Osteocyte (in vitro differentiated cells): Measurements from ENCODE around the gene SMYD3. TPM values are rescaled to one million over a fixed set of nuclear protein-coding genes. Genes with fewer than 3 reads are reported as not detected.

Experiments used
- DNase-seq: peaks from one replicate; pipeline ENCODE4 v3.0.0; 2021; ENCODE audit warnings: mixed read lengths; ENCODE audit not compliant: unreplicated experiment; ENCODE audit errors: extremely low spot score
- H3K27ac Mint-ChIP-seq: one replicate; pipeline ENCODE4 v1.8.0; 2021; ENCODE audit warnings: mild to moderate bottlenecking, mixed read lengths; ENCODE audit not compliant: unreplicated experiment
- H3K27me3 Mint-ChIP-seq: one replicate; pipeline ENCODE4 v1.8.0; 2021; ENCODE audit warnings: mixed read lengths; ENCODE audit not compliant: unreplicated experiment
- H3K36me3 Mint-ChIP-seq: one replicate; pipeline ENCODE4 v1.8.0; 2021; ENCODE audit warnings: mixed read lengths; ENCODE audit not compliant: unreplicated experiment
- H3K4me1 Mint-ChIP-seq: one replicate; pipeline ENCODE4 v1.8.0; 2021; ENCODE audit warnings: mixed read lengths; ENCODE audit not compliant: unreplicated experiment
- H3K4me3 Mint-ChIP-seq: one replicate; pipeline ENCODE4 v1.8.0; 2021; ENCODE audit warnings: mild to moderate bottlenecking, moderate library complexity, mixed read lengths; ENCODE audit not compliant: unreplicated experiment
- H3K9me3 Mint-ChIP-seq: one replicate; pipeline ENCODE4 v1.8.0; 2021; ENCODE audit warnings: mixed read lengths; ENCODE audit not compliant: unreplicated experiment
- CTCF ChIP-seq: fragments of 200-600 bp; sonication (generic); IDR thresholded peaks from 2 replicates; pipeline ENCODE4 v1.5.0; 2021; ENCODE audit warnings: antibody characterized with exemption, mild to moderate bottlenecking, moderate library complexity
- total RNA-seq: library from RNA; stranded (reverse); gene quantifications from 2 replicates; pipeline ENCODE4 v1.2.1, GENCODE V29; 2021

Gene SMYD3
- total RNA-seq, 1 donor from 2014 or later: 22.3 TPM

GRCh38 chr1:246533371-246533905, 26.4 kb upstream of the SMYD3 start:
- Mint-ChIP-seq H3K9me3 (peaks cover 11% of the 10 kb centered on the region), H3K4me3 (no peak overlapping the region), H3K4me1 (no peaks in the 10 kb centered on the region), H3K27ac (no peak overlapping the region), H3K27me3 (peaks cover 10% of the 10 kb centered on the region), H3K36me3 (peaks cover 2% of the 10 kb centered on the region)
- no peak for DNase-seq
- TF ChIP-seq CTCF: no peak

DNA sequence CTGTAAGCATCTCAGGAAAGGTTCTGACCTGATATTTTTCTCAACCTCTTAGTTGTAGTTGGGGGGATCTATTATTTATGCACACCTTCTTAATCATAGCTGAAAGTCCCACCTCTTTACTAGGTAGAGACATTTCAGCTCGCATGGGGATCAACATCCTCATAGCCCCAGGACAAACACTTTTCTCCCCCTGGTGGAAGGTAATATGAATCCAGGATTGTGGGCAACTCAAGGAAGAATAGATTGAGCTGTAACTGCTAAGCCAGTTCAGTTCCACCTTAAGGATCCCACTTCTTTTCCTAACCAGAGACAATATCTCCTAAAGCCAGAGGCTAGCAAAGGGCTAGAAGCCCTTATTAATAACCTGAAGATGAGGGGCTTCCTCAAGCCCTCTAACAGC, 25.4 kb upstream of the SMYD3 start:
- H3K4me1 Mint-ChIP-seq: no peaks in the 10 kb centered on the region
- no peak for TF ChIP-seq CTCF
- H3K27ac Mint-ChIP-seq: no peak overlapping the region
- peaks cover 11% of the 10 kb centered on the region for H3K9me3 Mint-ChIP-seq
- peaks cover 2% of the 10 kb centered on the region for H3K36me3 Mint-ChIP-seq
- DNase-seq: no peak
- peaks cover 10% of the 10 kb centered on the region for H3K27me3 Mint-ChIP-seq
- no peak overlapping the region for H3K4me3 Mint-ChIP-seq

DNA sequence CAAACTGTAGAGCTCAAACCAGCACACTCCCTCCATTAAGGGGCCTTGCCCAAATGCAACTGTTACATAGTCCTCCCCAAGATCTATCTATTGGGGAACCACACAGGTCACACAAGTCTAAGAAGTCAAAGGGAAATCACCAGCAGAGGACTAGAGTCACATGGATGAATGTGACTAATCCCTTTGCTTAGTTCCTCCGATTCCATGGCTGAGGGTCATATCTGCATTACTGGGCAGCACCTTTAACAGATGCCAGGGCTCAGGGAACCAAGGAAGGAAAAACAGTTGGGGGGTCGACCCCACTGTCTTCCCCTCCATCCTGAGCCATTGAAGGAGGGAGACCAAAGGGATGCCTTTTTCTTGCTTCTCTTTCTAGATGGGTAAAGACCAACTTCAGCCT, 23.4 kb upstream of the SMYD3 start:
- H3K4me3 Mint-ChIP-seq: no peak overlapping the region
- DNase-seq: no peak
- H3K9me3 Mint-ChIP-seq: peaks cover 11% of the 10 kb centered on the region
- H3K4me1 Mint-ChIP-seq: no peaks in the 10 kb centered on the region
- peaks cover 2% of the 10 kb centered on the region for H3K36me3 Mint-ChIP-seq
- H3K27me3 Mint-ChIP-seq: peaks cover 10% of the 10 kb centered on the region
- no peak for TF ChIP-seq CTCF
- H3K27ac Mint-ChIP-seq: no peak overlapping the region

DNA sequence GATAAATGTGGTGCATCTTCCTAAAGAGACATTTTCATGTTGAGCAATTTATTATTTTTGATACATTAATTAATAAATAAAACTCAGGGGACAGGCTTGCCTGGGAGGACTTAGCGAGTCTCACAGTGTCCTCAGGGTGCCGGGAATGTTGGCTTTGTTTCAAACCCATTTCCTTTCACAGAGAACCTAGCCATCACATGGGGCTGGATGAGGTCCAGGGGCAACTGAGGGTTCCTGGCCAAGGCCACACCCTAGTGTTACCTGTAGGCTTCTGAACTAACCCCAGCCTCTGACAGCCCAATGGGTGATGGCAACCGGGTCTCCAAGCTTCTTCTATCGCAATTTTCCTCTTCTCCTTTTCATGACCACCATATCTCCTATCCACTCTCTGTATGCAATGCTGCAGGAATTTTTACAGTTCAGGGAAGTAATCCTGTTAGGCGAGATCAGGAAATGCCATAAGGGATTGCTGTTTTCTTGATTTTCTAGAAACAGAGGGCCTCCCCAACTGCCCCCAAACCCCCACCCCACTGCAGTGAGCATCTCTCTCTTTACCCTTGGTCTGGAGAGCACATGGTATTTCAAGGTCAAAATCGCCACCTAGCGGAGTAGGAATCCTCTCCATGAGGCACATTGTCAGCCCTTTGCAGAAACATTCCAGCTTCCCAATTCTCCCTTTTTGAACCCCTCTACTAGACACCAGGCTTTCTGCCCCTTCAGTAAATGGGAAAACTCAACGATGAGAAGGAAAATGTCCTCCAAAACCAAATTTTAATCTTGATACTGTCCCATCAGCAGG, 22.1 kb upstream of the SMYD3 start:
- TF ChIP-seq CTCF: no peak
- peaks cover 7% of the 10 kb centered on the region for H3K27me3 Mint-ChIP-seq
- no peak overlapping the region for H3K4me3 Mint-ChIP-seq
- H3K4me1 Mint-ChIP-seq: no peaks in the 10 kb centered on the region
- DNase-seq: no peak
- peaks cover 11% of the 10 kb centered on the region for H3K9me3 Mint-ChIP-seq
- H3K27ac Mint-ChIP-seq: no peak overlapping the region
- H3K36me3 Mint-ChIP-seq: peaks cover 2% of the 10 kb centered on the region

GRCh38 chr1:246527402-246528088, 20.5 kb upstream of the SMYD3 start:
- H3K4me3 Mint-ChIP-seq: no peak overlapping the region
- no peaks in the 10 kb centered on the region for H3K4me1 Mint-ChIP-seq
- peaks cover 7% of the 10 kb centered on the region for H3K27me3 Mint-ChIP-seq
- H3K27ac Mint-ChIP-seq: no peak overlapping the region
- H3K9me3 Mint-ChIP-seq: peaks cover 11% of the 10 kb centered on the region
- TF ChIP-seq CTCF: no peak
- H3K36me3 Mint-ChIP-seq: peaks cover 2% of the 10 kb centered on the region
- no peak for DNase-seq
